Measurements from ENCODE around the gene OSBPL9. TPM values are rescaled to one million over a fixed set of nuclear protein-coding genes. Genes with fewer than 3 reads are reported as not detected.

The OSBPL9 gene
- total RNA-seq, 2 experiments from 2014 or later: 35.6 to 36.5 TPM

DNA sequence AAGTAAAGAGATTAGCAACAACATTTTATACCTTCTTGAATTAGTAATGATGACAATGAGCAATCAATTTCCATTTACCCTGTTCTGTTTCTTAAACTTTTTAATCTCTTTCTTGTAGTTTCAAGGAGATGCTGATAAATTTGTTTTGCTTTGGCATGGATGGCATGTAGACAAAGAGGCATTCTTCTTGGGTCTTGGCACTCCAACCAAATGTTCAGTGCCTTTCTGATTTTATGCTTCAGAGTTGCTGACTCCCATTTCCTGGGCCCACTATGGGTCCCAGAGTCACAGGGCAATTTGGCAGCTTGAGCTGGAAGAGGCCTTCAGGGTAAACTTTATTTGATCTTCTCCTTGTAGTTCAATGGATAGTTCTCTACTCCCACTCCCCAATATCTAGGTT, 42.1 kb upstream of the OSBPL9 start:
- peaks cover 41% of the 10 kb centered on the region for H3K4me1 Mint-ChIP-seq (ENCODE audit: low read depth)
- Histone ChIP-seq H3K4me1 (ENCODE audit: insufficient read depth, low read length) (peaks cover 33% of the 10 kb centered on the region), H3K36me3 (ENCODE audit: insufficient read depth, low read length) (no peaks in the 10 kb centered on the region), H3K9me3 (ENCODE audit: control insufficient read depth in 1 of 2, insufficient read depth in 1 of 2, low read length in 2 of 2) (peaks cover 0 to 4% of the 10 kb centered on the region in 2 experiments), H3K27ac (ENCODE audit: low read depth in 1 of 2, low read length in 2 of 2) (no peak overlapping the region), H3K4me3 (ENCODE audit: low read length) (no peak overlapping the region), H3K27me3 (ENCODE audit: control insufficient read depth in 1 of 2, insufficient read depth in 2 of 2, low read length in 2 of 2) (no peaks in the 10 kb centered on the region)
- no peak for DNase-seq
- H3K27ac Mint-ChIP-seq: no peak overlapping the region
- intact Hi-C loops (cut with DNase I, micrococcal nuclease): loop anchor here in 1 of 2 experiments (5.0 kb wide), 1 partner anchor 193 kb away; no protein-coding TSS in a partner anchor
- no peaks in the 10 kb centered on the region for H3K27me3 Mint-ChIP-seq
- TF ChIP-seq, protein P1, sequence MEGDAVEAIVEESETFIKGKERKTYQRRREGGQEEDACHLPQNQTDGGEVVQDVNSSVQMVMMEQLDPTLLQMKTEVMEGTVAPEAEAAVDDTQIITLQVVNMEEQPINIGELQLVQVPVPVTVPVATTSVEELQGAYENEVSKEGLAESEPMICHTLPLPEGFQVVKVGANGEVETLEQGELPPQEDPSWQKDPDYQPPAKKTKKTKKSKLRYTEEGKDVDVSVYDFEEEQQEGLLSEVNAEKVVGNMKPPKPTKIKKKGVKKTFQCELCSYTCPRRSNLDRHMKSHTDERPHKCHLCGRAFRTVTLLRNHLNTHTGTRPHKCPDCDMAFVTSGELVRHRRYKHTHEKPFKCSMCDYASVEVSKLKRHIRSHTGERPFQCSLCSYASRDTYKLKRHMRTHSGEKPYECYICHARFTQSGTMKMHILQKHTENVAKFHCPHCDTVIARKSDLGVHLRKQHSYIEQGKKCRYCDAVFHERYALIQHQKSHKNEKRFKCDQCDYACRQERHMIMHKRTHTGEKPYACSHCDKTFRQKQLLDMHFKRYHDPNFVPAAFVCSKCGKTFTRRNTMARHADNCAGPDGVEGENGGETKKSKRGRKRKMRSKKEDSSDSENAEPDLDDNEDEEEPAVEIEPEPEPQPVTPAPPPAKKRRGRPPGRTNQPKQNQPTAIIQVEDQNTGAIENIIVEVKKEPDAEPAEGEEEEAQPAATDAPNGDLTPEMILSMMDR (IDR thresholded peaks at IDR 0.05): no peak
- H3K36me3 Mint-ChIP-seq (ENCODE audit: low read depth): no peaks in the 10 kb centered on the region
- no peaks in the 10 kb centered on the region for H3K9me3 Mint-ChIP-seq
- ChIA-PET POLR2A (interaction anchor here (0.5 kb wide), 1 partner anchor 39 kb away, joined by 3 read pairs; no protein-coding TSS in a partner anchor), CTCF (no interaction called here)
- no peak overlapping the region for H3K4me3 Mint-ChIP-seq
- ATAC-seq (ENCODE audit: poor library complexity): no peak

DNA sequence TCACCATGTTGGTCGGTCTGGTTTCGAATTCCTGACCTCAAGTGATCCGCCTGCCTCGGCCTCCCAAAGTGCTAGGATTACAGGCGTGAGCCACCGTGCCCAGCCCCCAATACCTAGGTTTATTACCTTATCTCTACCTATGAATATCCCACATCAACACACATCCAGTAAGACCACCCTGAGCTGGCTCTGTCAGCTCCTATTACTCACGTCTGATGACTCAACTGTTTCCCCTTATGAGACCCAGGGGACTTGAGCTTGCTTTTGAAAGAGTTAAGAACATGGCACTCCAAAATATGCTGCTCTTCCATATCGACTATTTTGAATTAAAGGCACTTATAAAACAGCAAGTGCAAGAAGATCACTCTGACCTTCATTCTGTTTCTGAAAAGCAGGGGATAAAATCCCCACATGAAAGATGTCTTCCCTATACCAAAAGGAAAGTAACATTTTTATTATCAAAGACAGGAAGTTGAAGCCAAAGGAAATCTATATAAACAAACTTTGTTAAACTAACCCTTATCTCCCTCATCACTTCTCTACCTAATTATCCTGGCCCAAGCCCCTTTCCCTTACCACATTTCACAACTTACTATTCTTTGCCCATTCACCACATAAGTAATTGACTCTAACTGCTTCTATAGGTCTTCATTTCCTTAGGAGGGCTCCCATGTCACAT, 41.3 kb upstream of the OSBPL9 start:
- H3K27ac ChIP-seq (ENCODE audit: low read depth in 1 of 2, low read length in 2 of 2): peak overlapping the region in 1 of 2 donors; percentile 16
- no peaks in the 10 kb centered on the region for H3K36me3 ChIP-seq (ENCODE audit: insufficient read depth, low read length)
- H3K4me3 Mint-ChIP-seq: no peak overlapping the region
- H3K27me3 Mint-ChIP-seq: no peaks in the 10 kb centered on the region
- no peak overlapping the region for H3K4me3 ChIP-seq (ENCODE audit: low read length)
- no peak for DNase-seq
- intact Hi-C loops (cut with DNase I, micrococcal nuclease): no loop called here
- TF ChIP-seq, protein P1 (IDR thresholded peaks at IDR 0.05): no peak
- H3K4me1 Mint-ChIP-seq (ENCODE audit: low read depth): peaks cover 34% of the 10 kb centered on the region
- H3K36me3 Mint-ChIP-seq (ENCODE audit: low read depth): no peaks in the 10 kb centered on the region
- ChIA-PET POLR2A (interaction anchor here (0.5 kb wide), 1 partner anchor 40 kb away, joined by 3 read pairs; no protein-coding TSS in a partner anchor), CTCF (no interaction called here)
- no peaks in the 10 kb centered on the region for H3K9me3 Mint-ChIP-seq
- H3K9me3 ChIP-seq (ENCODE audit: control insufficient read depth in 1 of 2, insufficient read depth in 1 of 2, low read length in 2 of 2): peaks cover 0 to 4% of the 10 kb centered on the region in 2 experiments
- peak overlapping the region; percentile 1 for H3K27ac Mint-ChIP-seq
- H3K4me1 ChIP-seq (ENCODE audit: insufficient read depth, low read length): peaks cover 25% of the 10 kb centered on the region
- H3K27me3 ChIP-seq (ENCODE audit: control insufficient read depth in 1 of 2, insufficient read depth in 2 of 2, low read length in 2 of 2): no peaks in the 10 kb centered on the region
- no peak for ATAC-seq (ENCODE audit: poor library complexity)

DNA sequence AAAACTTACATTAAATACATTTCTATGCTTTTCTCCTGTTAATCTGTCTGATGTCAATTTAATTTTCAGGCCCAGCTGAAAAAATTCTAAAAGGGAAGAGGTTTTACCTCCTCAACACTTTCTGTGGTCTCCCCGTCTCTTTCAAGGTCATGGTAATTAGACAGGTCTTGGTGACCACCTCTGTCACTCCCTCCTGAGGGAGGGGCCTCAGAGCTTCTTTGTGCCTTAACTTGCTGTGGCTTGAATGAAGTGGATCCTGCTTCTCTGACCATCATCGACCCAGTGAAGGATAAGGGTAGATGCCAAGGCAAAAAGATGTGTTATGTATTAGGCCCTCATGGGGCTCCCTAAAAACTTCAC, 40.8 kb upstream of the OSBPL9 start:
- Histone ChIP-seq H3K9me3 (ENCODE audit: control insufficient read depth in 1 of 2, insufficient read depth in 1 of 2, low read length in 2 of 2) (peaks cover 0 to 4% of the 10 kb centered on the region in 2 experiments), H3K27ac (ENCODE audit: low read depth in 1 of 2, low read length in 2 of 2) (peak overlapping the region in 1 of 2 donors; percentile 16), H3K36me3 (ENCODE audit: insufficient read depth, low read length) (no peaks in the 10 kb centered on the region), H3K4me3 (ENCODE audit: low read length) (no peak overlapping the region), H3K4me1 (ENCODE audit: insufficient read depth, low read length) (peaks cover 20% of the 10 kb centered on the region), H3K27me3 (ENCODE audit: control insufficient read depth in 1 of 2, insufficient read depth in 2 of 2, low read length in 2 of 2) (no peaks in the 10 kb centered on the region)
- CTCF ChIA-PET: no interaction called here
- Mint-ChIP-seq H3K27me3 (no peaks in the 10 kb centered on the region), H3K9me3 (no peaks in the 10 kb centered on the region), H3K4me1 (ENCODE audit: low read depth) (peaks cover 29% of the 10 kb centered on the region), H3K36me3 (ENCODE audit: low read depth) (no peaks in the 10 kb centered on the region), H3K4me3 (no peak overlapping the region), H3K27ac (peak overlapping the region; percentile 1)
- ATAC-seq (ENCODE audit: poor library complexity) (no peak), DNase-seq (no peak)
- TF ChIP-seq, protein P1 (IDR thresholded peaks at IDR 0.05): no peak
- POLR2A ChIA-PET: no interaction called here
- intact Hi-C loops (cut with DNase I, micrococcal nuclease): no loop called here

Measured in CD4-positive, alpha-beta T cell (primary cell).